NB4 (cell line): Measurements from ENCODE around the gene GPC5.

ENCODE experiments used
- POLR2A ChIP-seq: IDR thresholded peaks from 2 replicates; pipeline ENCODE4 v1.6.1; 2011; ENCODE audit warnings: mild to moderate bottlenecking; ENCODE audit not compliant: insufficient read length; ENCODE audit errors: extremely low read depth
- TF ChIP-seq, protein P1 (sequence below): IDR thresholded peaks from one replicate; pipeline ENCODE4 v1.5.1; 2012; ENCODE audit warnings: low read depth, low read length

DNA sequence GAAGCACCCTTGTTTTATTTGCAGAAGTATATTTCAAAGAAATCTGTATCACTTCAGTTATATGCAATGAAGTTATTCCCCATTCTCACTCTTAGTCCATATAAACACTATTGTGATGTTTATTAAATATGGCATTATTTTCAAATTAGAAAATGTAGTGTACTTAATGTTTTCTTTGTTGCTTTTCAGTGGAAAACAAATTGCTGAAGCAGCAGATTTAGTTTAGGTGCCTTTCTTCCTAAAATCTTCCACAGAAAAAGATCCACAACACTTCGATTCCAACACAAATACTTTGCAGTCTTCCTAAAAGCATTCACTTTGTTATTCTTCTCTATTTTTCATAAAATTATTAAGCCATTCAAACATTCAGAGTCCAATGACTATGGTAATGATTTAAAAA is 1336.1 kb downstream of the GPC5 start:
- TF ChIP-seq, protein P1, sequence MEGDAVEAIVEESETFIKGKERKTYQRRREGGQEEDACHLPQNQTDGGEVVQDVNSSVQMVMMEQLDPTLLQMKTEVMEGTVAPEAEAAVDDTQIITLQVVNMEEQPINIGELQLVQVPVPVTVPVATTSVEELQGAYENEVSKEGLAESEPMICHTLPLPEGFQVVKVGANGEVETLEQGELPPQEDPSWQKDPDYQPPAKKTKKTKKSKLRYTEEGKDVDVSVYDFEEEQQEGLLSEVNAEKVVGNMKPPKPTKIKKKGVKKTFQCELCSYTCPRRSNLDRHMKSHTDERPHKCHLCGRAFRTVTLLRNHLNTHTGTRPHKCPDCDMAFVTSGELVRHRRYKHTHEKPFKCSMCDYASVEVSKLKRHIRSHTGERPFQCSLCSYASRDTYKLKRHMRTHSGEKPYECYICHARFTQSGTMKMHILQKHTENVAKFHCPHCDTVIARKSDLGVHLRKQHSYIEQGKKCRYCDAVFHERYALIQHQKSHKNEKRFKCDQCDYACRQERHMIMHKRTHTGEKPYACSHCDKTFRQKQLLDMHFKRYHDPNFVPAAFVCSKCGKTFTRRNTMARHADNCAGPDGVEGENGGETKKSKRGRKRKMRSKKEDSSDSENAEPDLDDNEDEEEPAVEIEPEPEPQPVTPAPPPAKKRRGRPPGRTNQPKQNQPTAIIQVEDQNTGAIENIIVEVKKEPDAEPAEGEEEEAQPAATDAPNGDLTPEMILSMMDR, result no peak
- TF ChIP-seq POLR2A, result no peak
